Keratinocyte (primary cell): ENCODE results near the gene HBQ1. TPM values are rescaled to one million over a fixed set of nuclear protein-coding genes. Genes with fewer than 3 reads are reported as not detected.

Experiments used
- DNase-seq: peaks from one replicate; pipeline ENCODE4 v3.0.0-alpha.2; 2011; ENCODE audit warnings: low read depth, missing footprints, low spot score
- FAIRE-seq: peaks from 2 replicates; lab custom pipeline; 2011; peaks lifted over from hg19 to GRCh38; lab: Jason Lieb, UNC
- H2AFZ ChIP-seq: 2 replicates; pipeline ENCODE4 v1.6.0; 2012; ENCODE audit warnings: low read length, control low read depth, inconsistent platforms; ENCODE audit not compliant: control insufficient read depth
- H3K27ac ChIP-seq: 2 replicates; pipeline ENCODE4 v1.5.1; 2011; ENCODE audit warnings: low read length; ENCODE audit not compliant: control insufficient read depth, insufficient read depth
- H3K27me3 ChIP-seq: 3 replicates; pipeline ENCODE4 v1.6.0; 2011; ENCODE audit warnings: low read length; ENCODE audit not compliant: control insufficient read depth, insufficient read depth; ENCODE audit errors: extremely low read depth
- H3K36me3 ChIP-seq, 2 experiments: 2 replicates in 1 of 2; 3 replicates in 1 of 2; pipeline ENCODE4 v1.5.1; 2011; ENCODE audit warnings: low read length in 2 of 2, mild to moderate bottlenecking in 1 of 2; ENCODE audit not compliant: control insufficient read depth in 2 of 2, insufficient read depth in 2 of 2; ENCODE audit errors: extremely low read depth in 1 of 2
- H3K4me1 ChIP-seq: 3 replicates; pipeline ENCODE4 v1.5.1; 2011; ENCODE audit warnings: low read length; ENCODE audit not compliant: control insufficient read depth, insufficient read depth; ENCODE audit errors: extremely low read depth
- H3K4me2 ChIP-seq: 3 replicates; pipeline ENCODE4 v1.6.0; 2011; ENCODE audit warnings: low read depth, low read length; ENCODE audit not compliant: control insufficient read depth, insufficient read depth; ENCODE audit errors: extremely low read depth
- H3K4me3 ChIP-seq, 3 experiments: fragments of 200-600 bp in 1 of 3; sonication (generic) in 1 of 3; 2 replicates in 2 of 3; 3 replicates in 1 of 3; pipeline ENCODE4 v1.5.1; 2011 to 2016; ENCODE audit warnings: low read length in 3 of 3, mild to moderate bottlenecking in 3 of 3, control low read depth in 2 of 3, inconsistent platforms in 1 of 3, low read depth in 1 of 3, mixed read lengths in 1 of 3, mixed run types in 1 of 3, moderate library complexity in 1 of 3; ENCODE audit not compliant: control insufficient read depth in 2 of 3, insufficient read depth in 2 of 3; ENCODE audit errors: extremely low read depth in 1 of 3
- H3K79me2 ChIP-seq: 2 replicates; pipeline ENCODE4 v1.6.0; 2012; ENCODE audit warnings: low read length; ENCODE audit not compliant: control insufficient read depth, insufficient read depth
- H3K9ac ChIP-seq: 3 replicates; pipeline ENCODE4 v1.6.0; 2011; ENCODE audit warnings: low read length; ENCODE audit not compliant: control insufficient read depth, insufficient read depth; ENCODE audit errors: extremely low read depth
- H3K9me1 ChIP-seq: 3 replicates; pipeline ENCODE4 v1.6.0; 2011; ENCODE audit warnings: low read length; ENCODE audit not compliant: control insufficient read depth, insufficient read depth; ENCODE audit errors: extremely low read depth
- H3K9me3 ChIP-seq: 2 replicates; pipeline ENCODE4 v1.5.1; 2012; ENCODE audit warnings: low read depth, low read length; ENCODE audit not compliant: control insufficient read depth
- H4K20me1 ChIP-seq: 3 replicates; pipeline ENCODE4 v1.6.0; 2011; ENCODE audit warnings: low read length; ENCODE audit not compliant: control insufficient read depth, insufficient read depth; ENCODE audit errors: extremely low read depth
- EZH2 ChIP-seq: IDR thresholded peaks from one replicate; pipeline ENCODE4 v1.6.1; 2012; ENCODE audit warnings: inconsistent platforms, mild to moderate bottlenecking, low read length, moderate library complexity
- dilution Hi-C: fragments of 300-500 bp; cut with MboI; formaldehyde crosslinking; loops from one replicate; pipeline ENCODE4 v1.7.0; 2020; ENCODE audit warnings: low sequenced_read_pairs; ENCODE audit not compliant: extremely low pct_ligation_motif_present
- polyA plus RNA-seq, 5 experiments: library from polyadenylated mRNA; depleted of rRNA in 3 of 5; stranded (reverse) in 3 of 5; stranded (forward) in 1 of 5; unstranded in 1 of 5; fragments of >200 nt; gene quantifications; 1 replicate in 1 of 5; 2 replicates in 3 of 5; 3 replicates in 1 of 5; pipeline versions ENCODE4 v1.2.1 to v1.2.3, GENCODE V29; 2011 to 2012; ENCODE audit warnings: missing spikeins in 2 of 5, low read depth in 1 of 5, low replicate concordance in 1 of 5
- TF ChIP-seq, protein P1 (sequence below), 3 experiments: IDR thresholded peaks in 1 of 3; conservative IDR thresholded peaks in 1 of 3; optimal IDR thresholded peaks in 1 of 3; 2 replicates in 2 of 3; 3 replicates in 1 of 3; pipeline versions ENCODE3 to v1.5.1; 2011; ENCODE audit warnings: low read length in 3 of 3, mild to moderate bottlenecking in 3 of 3, moderate library complexity in 2 of 3, control low read depth in 1 of 3, inconsistent platforms in 1 of 3; ENCODE audit not compliant: insufficient read depth in 2 of 3; ENCODE audit errors: extremely low read depth in 1 of 3

Gene HBQ1
- polyA plus RNA-seq, 1 donor (not counting 4 experiments of a cell fraction or from before 2014, with no cell fraction given): 0.13 TPM

DNA sequence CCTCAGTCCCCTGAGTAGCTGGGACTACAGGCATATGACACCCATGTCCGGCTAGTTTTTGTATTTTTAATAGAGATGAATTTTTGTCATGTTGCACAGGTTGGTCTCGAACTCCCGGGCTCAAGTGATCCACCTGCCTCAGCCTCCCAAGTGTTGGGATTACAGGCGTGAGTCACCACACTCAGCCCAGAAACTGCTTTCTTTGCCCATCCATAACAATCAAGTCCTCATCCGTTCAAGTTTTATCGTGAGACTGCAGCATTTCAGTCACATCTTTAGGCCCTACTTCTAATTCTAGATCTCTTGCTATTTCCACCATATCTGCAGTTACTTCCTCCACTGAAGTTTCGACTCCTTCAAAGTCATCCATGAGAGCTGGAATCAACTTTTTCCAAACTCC, 48.1 kb upstream of the HBQ1 start:
- H3K4me2 ChIP-seq: no peak overlapping the region
- H3K4me3 ChIP-seq: no peak overlapping the region
- H3K9me1 ChIP-seq: no peaks in the 10 kb centered on the region
- DNase-seq (no peak), FAIRE-seq (no peak)
- dilution Hi-C loops: no loop called here
- H3K27ac ChIP-seq: no peak overlapping the region
- peaks cover 45% of the 10 kb centered on the region for H3K79me2 ChIP-seq
- H2AFZ ChIP-seq: no peak overlapping the region
- H3K4me1 ChIP-seq: no peaks in the 10 kb centered on the region
- H3K27me3 ChIP-seq: no peaks in the 10 kb centered on the region
- no peaks in the 10 kb centered on the region for H3K9me3 ChIP-seq
- H3K36me3 ChIP-seq: peaks cover 5 to 6% of the 10 kb centered on the region in 2 experiments
- no peaks in the 10 kb centered on the region for H4K20me1 ChIP-seq
- no peak overlapping the region for H3K9ac ChIP-seq
- no peak for TF ChIP-seq EZH2
- TF ChIP-seq, protein P1, sequence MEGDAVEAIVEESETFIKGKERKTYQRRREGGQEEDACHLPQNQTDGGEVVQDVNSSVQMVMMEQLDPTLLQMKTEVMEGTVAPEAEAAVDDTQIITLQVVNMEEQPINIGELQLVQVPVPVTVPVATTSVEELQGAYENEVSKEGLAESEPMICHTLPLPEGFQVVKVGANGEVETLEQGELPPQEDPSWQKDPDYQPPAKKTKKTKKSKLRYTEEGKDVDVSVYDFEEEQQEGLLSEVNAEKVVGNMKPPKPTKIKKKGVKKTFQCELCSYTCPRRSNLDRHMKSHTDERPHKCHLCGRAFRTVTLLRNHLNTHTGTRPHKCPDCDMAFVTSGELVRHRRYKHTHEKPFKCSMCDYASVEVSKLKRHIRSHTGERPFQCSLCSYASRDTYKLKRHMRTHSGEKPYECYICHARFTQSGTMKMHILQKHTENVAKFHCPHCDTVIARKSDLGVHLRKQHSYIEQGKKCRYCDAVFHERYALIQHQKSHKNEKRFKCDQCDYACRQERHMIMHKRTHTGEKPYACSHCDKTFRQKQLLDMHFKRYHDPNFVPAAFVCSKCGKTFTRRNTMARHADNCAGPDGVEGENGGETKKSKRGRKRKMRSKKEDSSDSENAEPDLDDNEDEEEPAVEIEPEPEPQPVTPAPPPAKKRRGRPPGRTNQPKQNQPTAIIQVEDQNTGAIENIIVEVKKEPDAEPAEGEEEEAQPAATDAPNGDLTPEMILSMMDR (optimal IDR thresholded peaks at IDR 0.05 in 1 of 3, IDR thresholded peaks at IDR 0.05 in 1 of 3, conservative IDR thresholded peaks at IDR 0.05 in 1 of 3; ENCODE audit: extremely low read depth in 1 of 3, insufficient read depth in 2 of 3, low read length in 3 of 3): no peak

DNA sequence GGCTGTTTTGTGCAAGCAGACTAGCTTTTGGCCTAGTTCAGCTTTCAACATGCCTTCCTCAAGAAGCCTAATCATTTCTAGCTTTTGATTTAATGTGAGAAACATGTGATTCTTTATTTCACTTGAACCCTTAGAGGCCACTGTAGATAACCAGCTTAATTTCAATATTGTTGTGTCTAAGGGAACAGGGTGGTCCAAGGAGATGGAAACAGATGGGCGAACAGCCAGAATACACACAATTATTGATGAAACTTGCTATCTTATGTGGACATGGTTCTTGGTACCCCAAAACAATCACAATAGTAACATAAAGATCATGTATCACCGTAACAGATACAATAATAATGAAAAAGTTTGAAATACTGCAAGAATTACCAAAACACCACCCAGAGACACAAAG, 46.5 kb upstream of the HBQ1 start:
- Histone ChIP-seq H4K20me1 (no peaks in the 10 kb centered on the region), H3K79me2 (peaks cover 53% of the 10 kb centered on the region)

More for the DNA sequence above, 46.5 kb upstream of the HBQ1 start:
- FAIRE-seq (no peak), DNase-seq (no peak)
- no peaks in the 10 kb centered on the region for H3K9me3 ChIP-seq
- H3K27ac ChIP-seq: no peak overlapping the region
- H3K9me1 ChIP-seq: no peaks in the 10 kb centered on the region
- TF ChIP-seq, protein P1 (optimal IDR thresholded peaks at IDR 0.05 in 1 of 3, IDR thresholded peaks at IDR 0.05 in 1 of 3, conservative IDR thresholded peaks at IDR 0.05 in 1 of 3; ENCODE audit: extremely low read depth in 1 of 3, insufficient read depth in 2 of 3, low read length in 3 of 3): no peak
- no peak for TF ChIP-seq EZH2
- H3K4me2 ChIP-seq: no peak overlapping the region
- H3K4me1 ChIP-seq: no peaks in the 10 kb centered on the region
- no peak overlapping the region for H2AFZ ChIP-seq
- H3K9ac ChIP-seq: no peak overlapping the region
- H3K4me3 ChIP-seq: no peak overlapping the region
- no peaks in the 10 kb centered on the region for H3K27me3 ChIP-seq
- dilution Hi-C loops: no loop called here
- peaks cover 5 to 6% of the 10 kb centered on the region in 2 experiments for H3K36me3 ChIP-seq
